PC-3 (cell line): ENCODE measurements around the gene DGKI. TPM values are rescaled to one million over a fixed set of nuclear protein-coding genes. Genes with fewer than 3 reads are reported as not detected.

ENCODE experiments used
- ATAC-seq: fragments of 200-7000 bp; cut with Tn5 transposase; 2 replicates; pipeline ENCODE4 v1.9.1; 2020; ENCODE audit warnings: mild to moderate bottlenecking, moderate library complexity
- BruUV-seq: library from RNA; stranded (reverse); fragments of 400-500 nt; replicated peaks from 2 replicates; lab custom pipeline; 2021; lab: Mats Ljungman, UMichigan
- CTCF ChIA-PET: fragments of 300-600 bp; sonication (Branson Sonifier 250); formaldehyde crosslinking; loops from one replicate; lab custom pipeline; 2022; ENCODE audit warnings: antibody characterized with exemption; lab: Charles Lee
- POLR2A ChIA-PET: fragments of 300-600 bp; sonication (Branson Sonifier 250); formaldehyde crosslinking; loops from one replicate; lab custom pipeline; 2022; ENCODE audit warnings: antibody characterized with exemption; ENCODE audit not compliant: unreplicated experiment; lab: Charles Lee
- DNase-seq: peaks from one replicate; pipeline ENCODE4 v3.0.0-alpha.2; 2015
- H2AFZ ChIP-seq: fragments of 300-600 bp; sonication (generic); 2 replicates; pipeline ENCODE4 v1.6.0; 2016; ENCODE audit warnings: antibody characterized with exemption, low read length
- H3F3A ChIP-seq: fragments of 300-600 bp; sonication (generic); one replicate; pipeline ENCODE4 v1.6.0; 2017; ENCODE audit warnings: antibody characterized with exemption, low read length, control low read depth, mild to moderate bottlenecking; ENCODE audit not compliant: unreplicated experiment
- H3K27ac ChIP-seq: fragments of 300-600 bp; sonication (generic); 2 replicates; pipeline ENCODE4 v1.5.1; 2016; ENCODE audit warnings: mild to moderate bottlenecking, low read length
- H3K27me3 ChIP-seq: fragments of 300-600 bp; sonication (generic); 2 replicates; pipeline ENCODE4 v1.6.1; 2016; ENCODE audit warnings: low read length, mixed read lengths
- H3K36me3 ChIP-seq: fragments of 300-600 bp; sonication (generic); 2 replicates; pipeline ENCODE4 v1.6.1; 2016; ENCODE audit warnings: low read depth, mixed run types, low read length, mixed read lengths
- H3K4me1 ChIP-seq: fragments of 300-600 bp; sonication (generic); 2 replicates; pipeline ENCODE4 v1.5.1; 2016; ENCODE audit warnings: low read length; ENCODE audit not compliant: insufficient read depth
- H3K4me2 ChIP-seq: fragments of 300-600 bp; sonication (generic); 2 replicates; pipeline ENCODE4 v1.6.0; 2016; ENCODE audit warnings: low read length
- H3K4me3 ChIP-seq: fragments of 300-600 bp; sonication (generic); 2 replicates; pipeline ENCODE4 v1.5.1; 2016; ENCODE audit warnings: mild to moderate bottlenecking, low read length, mixed read lengths
- H3K79me2 ChIP-seq: fragments of 300-600 bp; sonication (generic); 2 replicates; pipeline ENCODE4 v1.6.1; 2017; ENCODE audit warnings: low read length, mixed read lengths
- H3K9ac ChIP-seq: fragments of 300-600 bp; sonication (generic); 2 replicates; pipeline ENCODE4 v1.6.0; 2016; ENCODE audit warnings: mild to moderate bottlenecking, low read length
- H3K9me2 ChIP-seq: fragments of 300-600 bp; sonication (generic); replicated peaks from 2 replicates; pipeline ENCODE4 v1.6.1; 2016; ENCODE audit warnings: mixed run types, low read length, mixed read lengths
- H3K9me3 ChIP-seq: fragments of 300-600 bp; sonication (generic); 2 replicates; pipeline ENCODE4 v1.6.1; 2016; ENCODE audit warnings: low read length, mixed read lengths
- H4K20me1 ChIP-seq: fragments of 300-600 bp; sonication (generic); 2 replicates; pipeline ENCODE4 v1.6.1; 2016; ENCODE audit warnings: low read length, mixed read lengths
- CTCF ChIP-seq: fragments of 300-600 bp; sonication (generic); conservative IDR thresholded peaks from 2 replicates; pipeline ENCODE4 v1.5.1; 2017; ENCODE audit warnings: antibody characterized with exemption, low read depth, mild to moderate bottlenecking, low read length
- EZH2 ChIP-seq: fragments of 300-600 bp; sonication (generic); IDR thresholded peaks from one replicate; pipeline ENCODE4 v1.6.1; 2017; ENCODE audit warnings: antibody characterized with exemption, mild to moderate bottlenecking, low read length; ENCODE audit not compliant: unreplicated experiment
- EZH2phosphoT487 ChIP-seq: fragments of 300-600 bp; sonication (generic); IDR thresholded peaks from 2 replicates; pipeline ENCODE4 v1.6.1; 2018; ENCODE audit warnings: mild to moderate bottlenecking, antibody characterized with exemption, low read length, borderline replicate concordance
- intact Hi-C: fragments of 100-400 bp; cut with micrococcal nuclease; formaldehyde crosslinking; loops from 2 replicates; pipeline ENCODE4 v1.9.0; 2023
- total RNA-seq: library from RNA; depleted of rRNA; stranded (reverse); fragments of >200 nt; gene quantifications from 2 replicates; pipeline ENCODE4 v1.2.3, GENCODE V29; 2014

The DGKI gene
- total RNA-seq, 1 experiment from 2014 or later = not detected

- Histone ChIP-seq H3K4me1 (peaks cover 12% of the 10 kb centered on the region), H3K27me3 (no peaks in the 10 kb centered on the region), H3K4me2 (no peak overlapping the region), H3K4me3 (no peak overlapping the region), H3F3A (no peaks in the 10 kb centered on the region), H3K9ac (no peak overlapping the region), H3K9me2 (no peaks in the 10 kb centered on the region), H3K79me2 (no peaks in the 10 kb centered on the region), H4K20me1 (no peaks in the 10 kb centered on the region), H3K36me3 (no peaks in the 10 kb centered on the region), H3K9me3 (no peaks in the 10 kb centered on the region), H3K27ac (no peak overlapping the region), H2AFZ (no peak overlapping the region)
- CTCF ChIA-PET = no interaction called here
- no TSS peak for BruUV-seq
- no peak for ATAC-seq
- TF ChIP-seq CTCF (no peak), EZH2 (no peak), EZH2phosphoT487 (no peak)
- intact Hi-C loops = no loop called here
- DNase-seq = no peak
- POLR2A ChIA-PET = no interaction called here
Measured at GRCh38 chr7:137587326-137587725, 259.4 kb downstream of the DGKI start.

GRCh38 chr7:137585591-137585990, 261.2 kb downstream of the DGKI start:
- H3K36me3 ChIP-seq = no peaks in the 10 kb centered on the region
- intact Hi-C loops = no loop called here
- DNase-seq (no peak), ATAC-seq (no peak)
- CTCF ChIA-PET = no interaction called here
- POLR2A ChIA-PET = no interaction called here
- BruUV-seq = no TSS peak
- H3K9ac ChIP-seq = no peak overlapping the region
- H3K9me2 ChIP-seq = no peaks in the 10 kb centered on the region
- H2AFZ ChIP-seq = no peak overlapping the region
- H3K27ac ChIP-seq = no peak overlapping the region
- no peak overlapping the region for H3K4me2 ChIP-seq
- TF ChIP-seq CTCF = no peak
- no peak for TF ChIP-seq EZH2phosphoT487
- TF ChIP-seq EZH2 = no peak
- H3K27me3 ChIP-seq = no peaks in the 10 kb centered on the region
- H3K4me1 ChIP-seq = no peaks in the 10 kb centered on the region
- H3K4me3 ChIP-seq = no peak overlapping the region
- H3K9me3 ChIP-seq = no peaks in the 10 kb centered on the region
- H4K20me1 ChIP-seq = no peaks in the 10 kb centered on the region
- no peaks in the 10 kb centered on the region for H3F3A ChIP-seq
- no peaks in the 10 kb centered on the region for H3K79me2 ChIP-seq

- DNase-seq (no peak), ATAC-seq (no peak)
- Histone ChIP-seq H3K36me3 (no peaks in the 10 kb centered on the region), H3K9ac (no peak overlapping the region), H3K27ac (no peak overlapping the region), H3K4me1 (peaks cover 12% of the 10 kb centered on the region), H3K9me3 (no peaks in the 10 kb centered on the region), H3F3A (no peaks in the 10 kb centered on the region), H3K27me3 (no peaks in the 10 kb centered on the region), H3K9me2 (no peaks in the 10 kb centered on the region), H3K4me3 (no peak overlapping the region), H4K20me1 (no peaks in the 10 kb centered on the region), H3K79me2 (no peaks in the 10 kb centered on the region), H3K4me2 (no peak overlapping the region), H2AFZ (no peak overlapping the region)
- intact Hi-C loops = no loop called here
- CTCF ChIA-PET = no interaction called here
- BruUV-seq = no TSS peak
- POLR2A ChIA-PET = no interaction called here
- TF ChIP-seq EZH2phosphoT487 (no peak), EZH2 (no peak), CTCF (no peak)
Measured at GRCh38 chr7:137583172-137583571, 263.6 kb downstream of the DGKI start.
